SK-N-MC (cell line): Measurements from ENCODE around the gene CHMP5.

Experiments used
- DNase-seq: peaks from one replicate; pipeline ENCODE4 v3.0.0-alpha.2; 2011; ENCODE audit warnings: low read depth, low spot score
- H3K27ac ChIP-seq: fragments of 200-600 bp; sonication (generic); 2 replicates; pipeline ENCODE4 v1.5.1; 2016; ENCODE audit warnings: mixed run types
- H3K36me3 ChIP-seq: fragments of 200-600 bp; sonication (generic); 2 replicates; pipeline ENCODE4 v1.6.1; 2017; ENCODE audit warnings: antibody characterized with exemption, low read length, mixed read lengths; ENCODE audit not compliant: insufficient read depth
- H3K4me3 ChIP-seq: fragments of 200-600 bp; sonication (generic); 2 replicates; pipeline ENCODE4 v1.5.1; 2016
- H3K9ac ChIP-seq: fragments of 200-600 bp; sonication (generic); 2 replicates; pipeline ENCODE4 v1.8.0; 2017; ENCODE audit warnings: mixed run types, mixed read lengths; ENCODE audit not compliant: insufficient read length
- H3K9me3 ChIP-seq: fragments of 200-600 bp; sonication (generic); 2 replicates; pipeline ENCODE4 v1.6.1; 2017; ENCODE audit warnings: low read depth, mild to moderate bottlenecking, antibody characterized with exemption, low read length, moderate library complexity, mixed read lengths
- EZH2 ChIP-seq: fragments of 200-600 bp; sonication (generic); IDR thresholded peaks from one replicate; pipeline ENCODE4 v1.6.1; 2017; ENCODE audit warnings: antibody characterized with exemption
- FOXP2 ChIP-seq: optimal IDR thresholded peaks from 2 replicates; pipeline ENCODE3; 2011; ENCODE audit warnings: mild to moderate bottlenecking, moderate library complexity; ENCODE audit not compliant: insufficient read depth; ENCODE audit errors: extremely low read length, control extremely low read depth
- POLR2AphosphoS5 ChIP-seq: IDR thresholded peaks from 2 replicates; pipeline ENCODE4 v1.6.1; 2012; ENCODE audit warnings: mild to moderate bottlenecking, low read depth, low read length, borderline replicate concordance

Gene CHMP5

DNA sequence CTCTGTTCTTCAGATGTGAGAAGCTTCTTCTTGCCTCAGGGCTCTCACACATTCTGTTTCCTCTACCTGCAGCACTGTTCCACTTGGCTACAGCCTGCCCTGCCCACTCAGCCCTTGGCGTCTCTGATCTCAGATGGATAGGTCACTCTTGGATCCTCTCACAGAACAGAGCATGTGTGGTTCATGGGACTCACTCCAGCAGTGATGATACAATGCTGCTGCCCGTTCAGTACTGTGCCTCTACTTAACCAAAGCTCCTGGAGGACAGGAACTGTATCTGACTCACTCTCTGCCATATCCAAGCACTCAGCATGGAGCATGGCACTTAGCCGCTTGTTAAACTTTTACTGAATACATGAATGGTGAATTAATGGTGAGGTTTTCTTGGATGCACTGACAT, 28.3 kb upstream of the CHMP5 start:
- TF ChIP-seq FOXP2 (no peak), POLR2AphosphoS5 (no peak), EZH2 (no peak)
- DNase-seq, result no peak
- Histone ChIP-seq H3K9ac (no peak overlapping the region), H3K36me3 (no peaks in the 10 kb centered on the region), H3K9me3 (no peaks in the 10 kb centered on the region), H3K27ac (no peak overlapping the region), H3K4me3 (no peak overlapping the region)

DNA sequence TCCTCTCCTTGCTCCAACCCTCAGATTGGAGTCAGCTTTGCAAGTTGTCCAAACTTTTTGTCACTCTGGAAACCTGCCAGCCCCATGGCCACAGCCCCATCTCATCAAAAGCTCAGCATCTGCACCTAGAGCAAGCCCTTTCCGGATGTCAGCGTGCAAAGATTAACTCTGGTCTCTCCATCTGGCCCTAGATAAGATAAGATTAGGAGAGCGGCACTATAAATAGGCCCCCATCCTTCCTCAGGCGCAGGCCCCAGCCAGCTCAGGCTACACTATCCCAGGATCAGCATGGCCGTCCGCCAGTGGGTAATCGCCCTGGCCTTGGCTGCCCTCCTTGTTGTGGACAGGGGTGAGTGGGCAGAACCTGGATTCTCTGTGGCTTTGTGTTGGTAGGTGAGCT, 24.9 kb upstream of the CHMP5 start, which contains the start of gene SPINK4:
Gene SPINK4 (plus strand): TSS at position 247 of the 400 bp plus-strand sequence. CDS start 42 bp downstream, at position 289.
- DNase-seq, result no peak
- H3K36me3 ChIP-seq, result no peaks in the 10 kb centered on the region
- no peak for TF ChIP-seq FOXP2
- no peak for TF ChIP-seq POLR2AphosphoS5
- TF ChIP-seq EZH2, result no peak
- no peak within 1 kb of the TSS for H3K9ac ChIP-seq
- no peak within 1 kb of the TSS for H3K27ac ChIP-seq
- no peaks in the 10 kb centered on the region for H3K9me3 ChIP-seq
- H3K4me3 ChIP-seq, result no peak within 1 kb of the TSS

DNA sequence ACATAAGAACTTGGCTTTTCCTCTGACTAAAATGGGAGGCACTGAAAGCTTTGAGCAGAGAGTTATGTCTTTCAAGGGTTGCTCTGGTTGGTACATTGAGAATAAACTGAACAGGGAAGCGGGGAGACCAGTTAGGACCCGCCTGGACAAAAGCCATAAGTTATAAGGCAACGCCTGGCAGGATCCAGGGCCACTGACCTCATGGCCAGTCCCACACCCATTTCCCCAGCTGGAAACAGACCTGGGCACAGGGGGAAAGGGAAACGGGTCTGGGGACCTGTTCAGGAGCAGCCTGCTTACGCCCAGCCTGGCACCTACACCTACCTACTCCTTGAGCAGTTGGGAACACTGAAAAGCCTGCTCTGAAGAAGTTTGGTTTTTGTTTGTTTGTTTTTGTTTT, 23.6 kb upstream of the CHMP5 start:
- H3K9ac ChIP-seq, result no peak overlapping the region
- no peak overlapping the region for H3K4me3 ChIP-seq
- no peak overlapping the region for H3K27ac ChIP-seq
- no peaks in the 10 kb centered on the region for H3K36me3 ChIP-seq
- no peak for DNase-seq
- no peaks in the 10 kb centered on the region for H3K9me3 ChIP-seq
- TF ChIP-seq FOXP2 (no peak), POLR2AphosphoS5 (no peak), EZH2 (no peak)

DNA sequence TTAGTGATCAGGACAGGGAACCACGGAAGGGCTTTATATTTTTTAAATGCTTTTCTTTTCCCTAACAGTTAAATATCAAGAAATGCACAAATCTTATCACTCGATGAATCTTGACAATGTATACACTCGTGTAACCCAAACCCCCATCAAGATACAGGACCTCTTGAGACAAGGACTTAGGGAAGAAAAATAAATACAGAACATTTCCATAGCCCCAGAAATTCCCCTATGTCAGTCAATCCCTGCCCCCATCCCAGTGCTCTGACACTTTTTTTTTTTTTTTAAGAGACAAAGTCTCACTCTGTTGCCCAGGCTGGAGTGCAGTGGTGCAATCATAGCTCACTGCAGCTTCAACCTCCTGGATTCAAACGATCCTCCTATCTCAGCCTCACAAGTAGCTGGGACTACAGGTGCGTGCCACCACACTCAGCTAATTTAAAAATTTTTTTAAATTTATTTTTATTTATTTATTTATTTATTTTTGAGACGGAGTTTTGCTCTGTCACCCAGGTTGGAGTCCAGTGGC, 22.2 kb upstream of the CHMP5 start:
- Histone ChIP-seq H3K9ac (no peak overlapping the region), H3K4me3 (no peak overlapping the region), H3K27ac (no peak overlapping the region), H3K36me3 (no peaks in the 10 kb centered on the region), H3K9me3 (no peaks in the 10 kb centered on the region)
- no peak for DNase-seq
- TF ChIP-seq FOXP2 (no peak), EZH2 (no peak), POLR2AphosphoS5 (no peak)

DNA sequence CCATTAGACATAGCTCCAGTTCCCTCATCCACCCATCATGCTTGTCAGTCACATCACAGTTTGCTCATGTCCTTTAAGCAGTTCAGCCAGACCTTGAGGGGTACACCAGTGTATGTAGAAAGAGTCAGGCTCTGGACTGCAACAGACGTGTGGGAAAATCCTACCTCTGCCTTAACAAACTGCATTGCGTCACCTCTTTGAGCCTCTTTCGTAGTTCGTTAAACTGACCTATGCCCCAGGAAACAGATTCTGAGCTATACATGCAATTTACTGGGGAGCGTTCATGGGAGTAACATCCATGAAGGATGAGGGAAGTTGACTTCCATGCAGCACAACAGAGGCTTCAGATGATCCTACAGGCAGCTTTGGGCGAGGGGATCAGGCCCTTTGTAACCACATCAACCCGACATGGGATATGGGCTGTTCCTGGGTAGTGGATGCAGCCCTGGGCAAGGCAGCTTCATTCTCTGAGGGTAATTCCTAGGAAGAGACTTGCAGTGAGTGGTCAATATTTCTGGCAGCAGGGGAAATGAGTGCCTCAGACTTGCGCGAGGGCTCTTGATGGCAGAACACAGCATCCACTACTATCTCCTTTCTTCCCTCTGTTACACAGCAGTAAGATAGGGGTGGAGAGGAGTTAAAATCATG, 20.6 kb upstream of the CHMP5 start:
- Histone ChIP-seq H3K4me3 (no peak overlapping the region), H3K27ac (no peak overlapping the region), H3K9me3 (no peaks in the 10 kb centered on the region), H3K36me3 (no peaks in the 10 kb centered on the region), H3K9ac (no peak overlapping the region)
- no peak for TF ChIP-seq FOXP2
- no peak for TF ChIP-seq EZH2
- no peak for TF ChIP-seq POLR2AphosphoS5
- no peak for DNase-seq

DNA sequence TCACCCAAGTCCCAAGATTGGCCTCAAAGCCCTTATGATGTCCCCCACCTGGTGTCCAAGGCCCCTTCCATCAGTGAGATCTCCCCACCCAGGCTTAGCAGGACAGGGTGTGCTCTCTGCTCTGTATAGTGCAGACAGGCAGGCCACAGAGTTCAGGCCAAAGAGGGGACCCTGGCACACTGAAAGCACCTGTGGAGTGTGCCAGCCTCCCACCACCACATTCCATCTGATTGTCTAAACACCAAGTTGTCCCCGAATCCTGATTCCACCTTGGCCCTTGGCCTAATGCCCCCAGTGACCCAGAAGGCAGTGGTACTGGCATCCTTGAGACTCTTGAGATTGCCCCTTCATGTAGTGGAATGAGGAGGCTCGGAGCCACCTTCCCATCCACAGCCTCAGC, 19.5 kb upstream of the CHMP5 start:
- Histone ChIP-seq H3K27ac (no peak overlapping the region), H3K36me3 (no peaks in the 10 kb centered on the region), H3K9me3 (no peaks in the 10 kb centered on the region), H3K9ac (no peak overlapping the region), H3K4me3 (no peak overlapping the region)
- DNase-seq, result no peak
- TF ChIP-seq FOXP2 (no peak), EZH2 (no peak), POLR2AphosphoS5 (no peak)

DNA sequence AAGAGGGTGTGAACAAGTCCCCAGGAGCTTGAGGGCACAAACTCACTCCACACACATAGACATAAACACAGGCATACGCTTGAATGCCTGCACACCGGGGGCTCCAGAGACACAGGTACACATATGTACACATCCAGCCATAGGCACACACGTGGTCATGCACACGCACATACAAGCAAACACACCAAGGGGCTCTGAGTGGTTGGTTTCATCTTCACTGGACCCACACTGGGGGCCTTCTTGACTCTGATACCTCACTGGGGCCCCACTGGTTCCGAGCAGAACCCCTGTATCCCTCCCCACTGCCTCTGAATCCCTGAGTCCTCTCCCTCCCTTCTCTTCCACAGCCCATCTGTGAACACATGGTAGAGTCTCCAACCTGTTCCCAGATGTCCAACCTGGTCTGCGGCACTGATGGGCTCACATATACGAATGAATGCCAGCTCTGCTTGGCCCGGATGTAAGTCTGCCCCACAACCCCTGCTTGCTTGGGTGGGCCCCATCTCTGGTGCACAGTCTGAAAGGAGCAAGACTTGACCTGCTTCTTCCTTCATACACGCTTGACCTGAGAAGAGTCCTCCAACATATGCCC, 18.5 kb upstream of the CHMP5 start:
- no peak for TF ChIP-seq POLR2AphosphoS5
- no peak for TF ChIP-seq EZH2
- no peak for TF ChIP-seq FOXP2

DNA sequence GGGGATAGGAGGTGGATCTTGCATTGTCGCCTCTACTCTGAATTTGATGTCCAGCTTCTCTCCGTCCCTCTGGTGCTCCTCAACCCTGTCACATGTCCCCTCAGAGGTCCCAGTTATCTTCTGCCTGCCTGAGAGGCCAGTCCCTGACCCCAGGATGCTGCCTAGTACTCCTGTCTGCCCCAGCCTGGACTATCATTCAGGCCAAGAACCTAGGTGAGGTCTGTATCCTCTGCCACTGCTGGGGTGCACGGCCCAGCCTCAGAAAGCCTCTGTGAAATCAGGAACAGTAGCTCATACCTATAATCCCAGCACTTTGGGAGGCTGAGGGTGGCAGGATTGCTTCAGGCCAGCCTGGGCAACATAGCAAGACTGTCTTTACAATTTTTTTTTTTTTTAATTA, 16.2 kb upstream of the CHMP5 start:
- DNase-seq, result no peak
- Histone ChIP-seq H3K4me3 (no peak overlapping the region), H3K27ac (no peak overlapping the region), H3K9me3 (no peaks in the 10 kb centered on the region), H3K9ac (no peak overlapping the region), H3K36me3 (peaks cover 8% of the 10 kb centered on the region; the same call in 1 of the 2 replicates)
- no peak for TF ChIP-seq FOXP2
- TF ChIP-seq POLR2AphosphoS5, result no peak
- no peak for TF ChIP-seq EZH2

More for the DNA sequence above, 18.5 kb upstream of the CHMP5 start:
- H3K27ac ChIP-seq, result no peak overlapping the region
- no peak overlapping the region for H3K4me3 ChIP-seq
- H3K36me3 ChIP-seq, result no peaks in the 10 kb centered on the region
- no peaks in the 10 kb centered on the region for H3K9me3 ChIP-seq
- no peak for DNase-seq
- H3K9ac ChIP-seq, result no peak overlapping the region
